Esophagus squamous epithelium (tissue), 5 donors: ENCODE measurements around the gene PCGF2. TPM values are rescaled to one million over a fixed set of nuclear protein-coding genes. Genes with fewer than 3 reads are reported as not detected.
"Not testable (repeated sequence)": the region's sequence is repeated elsewhere in the genome, so short reads cannot be mapped to it uniquely, and the experiment has no call there.

ENCODE experiments used
- DNase-seq: peaks from one replicate; lab custom pipeline; 2025; lab: John Stamatoyannopoulos, UW
- H3K27ac ChIP-seq, 4 donors: fragments of 200-600 bp; sonication (generic); one replicate each; pipeline ENCODE4 v1.5.1; 2016 to 2019; ENCODE audit warnings: mild to moderate bottlenecking in 1 of 4
- H3K27me3 ChIP-seq, 4 donors: fragments of 200-600 bp; sonication (generic); 1 replicate in 3 of 4; 2 replicates in 1 of 4; pipeline versions ENCODE4 v1.5.1 to v1.6.0; 2017 to 2021; ENCODE audit warnings: antibody characterized with exemption in 1 of 4
- H3K36me3 ChIP-seq, 3 donors: fragments of 200-600 bp; sonication (generic); one replicate each; pipeline ENCODE4 v1.5.1; 2016 to 2019
- H3K4me1 ChIP-seq, 3 donors: fragments of 200-600 bp; sonication (generic); one replicate each; pipeline ENCODE4 v1.5.1; 2017 to 2019
- H3K4me3 ChIP-seq, 4 donors: fragments of 200-600 bp; sonication (generic); 1 replicate in 3 of 4; 2 replicates in 1 of 4; pipeline ENCODE4 v1.5.1; 2016 to 2019; ENCODE audit warnings: mild to moderate bottlenecking in 2 of 4, moderate library complexity in 1 of 4
- H3K9me3 ChIP-seq, 3 donors: fragments of 200-600 bp; sonication (generic); one replicate each; pipeline ENCODE4 v1.5.1; 2016 to 2019
- POLR2A ChIP-seq, 4 donors: fragments of 450-650 bp; IDR thresholded peaks; one replicate each; pipeline ENCODE4 v1.6.1; 2017; ENCODE audit warnings: antibody characterized with exemption in 4 of 4, mild to moderate bottlenecking in 4 of 4, moderate library complexity in 3 of 4
- WGBS, 2 donors: methylation state at CpG; one replicate each; pipeline ENCODE4 v1.1.5; 2018; 5-methylcytosine and 5-hydroxymethylcytosine counted together
- intact Hi-C: fragments of 100-400 bp; cut with DNase I; formaldehyde crosslinking; loops from one replicate; pipeline ENCODE4 v1.15.0; 2022
- total RNA-seq, 4 donors: library from RNA; depleted of rRNA; stranded (reverse); fragments of >200 nt; gene quantifications; one replicate each; pipeline ENCODE4 v1.1.0, GENCODE V29; 2016
- TF ChIP-seq, protein P1 (sequence below), 6 experiments: fragments of 450-650 bp in 4 of 6; fragments of 200-600 bp in 2 of 6; sonication (generic) in 2 of 6; IDR thresholded peaks; one replicate each; pipeline ENCODE4 v1.5.1; 2016 to 2019; ENCODE audit warnings: antibody characterized with exemption in 6 of 6, mild to moderate bottlenecking in 4 of 6, moderate library complexity in 4 of 6
- donor health status: DM: yes; HTN: yes; CAD: no.

Gene PCGF2
- total RNA-seq, 4 donors from 2014 or later, result 2.5 to 11.8 (median 3.4) TPM

DNA sequence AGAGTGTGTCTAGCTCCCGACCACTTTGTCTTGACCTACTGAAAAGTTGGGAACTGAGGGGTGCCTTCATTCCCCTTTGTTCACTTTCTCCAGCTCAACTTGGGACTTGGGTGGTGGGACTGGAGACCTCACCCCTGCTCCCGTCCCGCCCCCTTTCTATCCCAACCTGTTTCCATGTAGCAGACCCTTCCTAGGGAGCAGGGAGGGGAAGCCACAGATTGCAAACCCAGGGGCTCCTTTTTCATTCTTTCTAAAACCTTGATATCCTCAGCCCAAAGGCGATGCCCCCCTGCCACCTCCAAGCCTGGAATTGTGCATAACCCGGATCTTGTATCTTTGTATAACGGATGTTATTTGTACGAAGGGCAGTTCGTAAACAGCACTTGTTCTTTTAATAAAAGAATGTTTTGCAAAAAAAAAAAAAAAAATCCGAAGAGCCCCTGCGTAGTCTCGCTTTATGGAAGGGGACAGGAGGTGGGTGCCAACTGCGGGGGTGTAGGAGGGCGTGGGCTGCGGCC lies 18.7 kb downstream of the PCGF2 start:
- peak overlapping the region; percentile 76 to 94 (median 86) for H3K27ac ChIP-seq
- WGBS, 2 donors, result 14 to 24% methylated on average over 13 to 14 of the region's 14 CpGs
- peaks cover 15 to 79% (median 24%) of the 10 kb centered on the region in 3 donors for H3K4me1 ChIP-seq
- intact Hi-C loops, result no loop called here
- TF ChIP-seq, protein P1, sequence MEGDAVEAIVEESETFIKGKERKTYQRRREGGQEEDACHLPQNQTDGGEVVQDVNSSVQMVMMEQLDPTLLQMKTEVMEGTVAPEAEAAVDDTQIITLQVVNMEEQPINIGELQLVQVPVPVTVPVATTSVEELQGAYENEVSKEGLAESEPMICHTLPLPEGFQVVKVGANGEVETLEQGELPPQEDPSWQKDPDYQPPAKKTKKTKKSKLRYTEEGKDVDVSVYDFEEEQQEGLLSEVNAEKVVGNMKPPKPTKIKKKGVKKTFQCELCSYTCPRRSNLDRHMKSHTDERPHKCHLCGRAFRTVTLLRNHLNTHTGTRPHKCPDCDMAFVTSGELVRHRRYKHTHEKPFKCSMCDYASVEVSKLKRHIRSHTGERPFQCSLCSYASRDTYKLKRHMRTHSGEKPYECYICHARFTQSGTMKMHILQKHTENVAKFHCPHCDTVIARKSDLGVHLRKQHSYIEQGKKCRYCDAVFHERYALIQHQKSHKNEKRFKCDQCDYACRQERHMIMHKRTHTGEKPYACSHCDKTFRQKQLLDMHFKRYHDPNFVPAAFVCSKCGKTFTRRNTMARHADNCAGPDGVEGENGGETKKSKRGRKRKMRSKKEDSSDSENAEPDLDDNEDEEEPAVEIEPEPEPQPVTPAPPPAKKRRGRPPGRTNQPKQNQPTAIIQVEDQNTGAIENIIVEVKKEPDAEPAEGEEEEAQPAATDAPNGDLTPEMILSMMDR (IDR thresholded peaks at IDR 0.05), result no peak
- no peak for TF ChIP-seq POLR2A (IDR thresholded peaks at IDR 0.05)
- H3K9me3 ChIP-seq, result no peaks in the 10 kb centered on the region
- H3K27me3 ChIP-seq, result no peaks in the 10 kb centered on the region
- no peak for DNase-seq
- peaks cover 6 to 42% (median 7%) of the 10 kb centered on the region in 3 donors for H3K36me3 ChIP-seq
- peak overlapping the region; percentile 64 to 93 (median 80) for H3K4me3 ChIP-seq

DNA sequence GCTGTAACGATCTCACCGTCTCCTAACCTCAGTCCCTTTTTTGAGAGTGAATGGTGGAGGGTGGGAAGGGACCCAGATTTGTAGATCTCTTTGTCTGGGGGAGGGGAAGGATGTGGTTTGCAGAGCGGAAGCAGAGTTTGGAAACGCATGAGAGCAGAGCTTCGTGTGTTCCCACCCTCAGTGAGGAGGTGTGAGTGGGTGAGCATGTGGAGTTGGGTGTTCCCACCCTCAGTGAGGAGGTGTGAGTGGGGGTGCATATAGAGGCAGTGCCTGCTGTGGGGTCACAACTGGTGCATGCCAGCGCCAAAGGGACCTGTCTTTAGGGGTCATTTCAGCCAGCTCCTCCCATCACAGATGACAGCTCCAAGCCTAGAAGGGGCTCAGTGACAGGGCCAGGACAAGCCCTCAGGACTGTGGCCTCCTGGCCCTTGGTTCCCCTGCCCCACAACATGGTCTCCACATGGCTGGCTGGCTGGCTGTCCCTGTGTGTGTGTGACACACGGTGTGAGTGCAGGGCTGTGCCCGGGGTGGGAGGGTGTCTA lies 19.8 kb downstream of the PCGF2 start:
- WGBS, 2 donors, result 54 to 71% methylated on average over 7 to 8 of the region's 8 CpGs
- intact Hi-C loops, result no loop called here
- peaks cover 15 to 75% (median 24%) of the 10 kb centered on the region in 3 donors for H3K4me1 ChIP-seq
- H3K27me3 ChIP-seq, result no peaks in the 10 kb centered on the region
- no peaks in the 10 kb centered on the region for H3K9me3 ChIP-seq
- peak overlapping the region in 2 of 4 donors; percentile 93 to 94 for H3K27ac ChIP-seq
- peaks cover 0 to 42% (median 6%) of the 10 kb centered on the region in 3 donors for H3K36me3 ChIP-seq
- DNase-seq, result no peak
- TF ChIP-seq POLR2A (IDR thresholded peaks at IDR 0.05), result no peak
- TF ChIP-seq, protein P1 (IDR thresholded peaks at IDR 0.05), result no peak
- H3K4me3 ChIP-seq, result no peak overlapping the region

DNA sequence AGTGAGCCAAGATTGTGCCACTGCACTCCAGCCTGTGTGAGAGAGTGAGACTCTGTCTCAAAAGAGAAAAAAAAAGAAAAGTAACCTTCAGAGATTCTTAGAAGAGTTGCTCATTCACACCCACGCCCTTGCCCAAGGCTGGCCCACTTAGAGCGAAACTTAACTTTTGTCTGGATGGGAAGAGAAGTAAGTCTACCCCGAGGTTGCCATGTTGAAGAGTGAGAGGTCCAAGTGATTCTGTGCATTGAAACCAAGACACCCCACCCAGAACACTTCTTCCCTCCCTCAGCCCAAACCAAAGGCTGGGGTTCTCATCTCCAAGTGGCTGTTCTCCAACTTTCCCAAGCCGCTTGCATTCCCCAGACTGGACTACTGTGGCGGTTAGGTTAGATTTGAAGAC lies 20.4 kb downstream of the PCGF2 start:
- peaks cover 15 to 68% (median 24%) of the 10 kb centered on the region in 3 donors for H3K4me1 ChIP-seq
- no peak for DNase-seq
- H3K36me3 ChIP-seq, result peaks cover 0 to 42% (median 1%) of the 10 kb centered on the region in 3 donors
- TF ChIP-seq POLR2A (IDR thresholded peaks at IDR 0.05), result no peak
- TF ChIP-seq, protein P1 (IDR thresholded peaks at IDR 0.05), result no peak
- intact Hi-C loops, result no loop called here
- H3K27ac ChIP-seq, result peak overlapping the region in 3 of 4 donors; percentile 11 to 93 (median 29)
- WGBS, 2 donors, result 70 to 84% methylated on average over 3 to 5 of the region's 5 CpGs
- H3K9me3 ChIP-seq, result no peaks in the 10 kb centered on the region
- no peak overlapping the region for H3K4me3 ChIP-seq
- H3K27me3 ChIP-seq, result no peaks in the 10 kb centered on the region

- H3K36me3 ChIP-seq, result peaks cover 7 to 52% (median 13%) of the 10 kb centered on the region in 3 donors
- intact Hi-C loops, H3K27ac ChIP-seq, H3K9me3 ChIP-seq, H3K27me3 ChIP-seq, H3K4me3 ChIP-seq, DNase-seq: not testable (repeated sequence)
- 79% methylated on average over 5 of the region's 8 CpGs; no CpG with 5 or more reads in 1 of the 2 donors for WGBS, 2 donors
- peaks cover 10 to 53% (median 14%) of the 10 kb centered on the region in 3 donors for H3K4me1 ChIP-seq
Measured at GRCh38 chr17:38726145-38726544, 22.0 kb downstream of the PCGF2 start.

- peaks cover 5 to 44% (median 9%) of the 10 kb centered on the region in 3 donors for H3K4me1 ChIP-seq
- H3K27ac ChIP-seq, result no peak overlapping the region
- H3K36me3 ChIP-seq, result peaks cover 13 to 63% (median 17%) of the 10 kb centered on the region in 3 donors
- 69 to 70% methylated on average over 6 to 10 of the region's 10 CpGs for WGBS, 2 donors
- no peak for TF ChIP-seq POLR2A (IDR thresholded peaks at IDR 0.05)
- TF ChIP-seq, protein P1 (IDR thresholded peaks at IDR 0.05), result no peak
- H3K27me3 ChIP-seq, result no peaks in the 10 kb centered on the region
- DNase-seq, result no peak
- H3K4me3 ChIP-seq, result no peak overlapping the region
- no peaks in the 10 kb centered on the region for H3K9me3 ChIP-seq
- intact Hi-C loops, result no loop called here
Measured at GRCh38 chr17:38725066-38725465, 23.1 kb downstream of the PCGF2 start.
